K562 (cell line): Measurements from ENCODE around the gene CTBP2.

ENCODE experiments used
- CTCF ChIP-seq, 3 experiments: IDR thresholded peaks in 2 of 3; conservative IDR thresholded peaks in 1 of 3; 2 replicates each; pipeline ENCODE4 v1.5.1; 2011 to 2012; ENCODE audit warnings: low read length in 3 of 3, mild to moderate bottlenecking in 3 of 3, control low read depth in 2 of 3, improper control_type of control experiment in 1 of 3, inconsistent platforms in 1 of 3, low read depth in 1 of 3, mixed read lengths in 1 of 3, moderate library complexity in 1 of 3; ENCODE audit not compliant: insufficient read depth in 2 of 3
- HMG20A ChIP-seq: fragments of 450-650 bp; formaldehyde crosslinking; conservative IDR thresholded peaks from 2 replicates; pipeline ENCODE4 v1.4.0; 2020; ENCODE audit warnings: mild to moderate bottlenecking, mixed read lengths
- MEIS2 ChIP-seq: fragments of 450-650 bp; IDR thresholded peaks from 2 replicates; pipeline ENCODE4 v1.6.1; 2014; ENCODE audit warnings: mild to moderate bottlenecking; ENCODE audit not compliant: partially characterized antibody
- POLR2AphosphoS5 ChIP-seq: IDR thresholded peaks from 2 replicates; pipeline ENCODE4 v1.6.1; 2011; ENCODE audit warnings: mild to moderate bottlenecking, low read depth, low read length, moderate library complexity; ENCODE audit not compliant: control insufficient read depth, insufficient read depth
- TARDBP ChIP-seq: fragments of 450-650 bp; IDR thresholded peaks from 2 replicates; pipeline ENCODE4 v1.6.1; 2016
- ZBTB11 ChIP-seq, 3 experiments: fragments of 200-800 bp in 1 of 3; fragments of 250-450 bp in 1 of 3; fragments of 450-650 bp in 1 of 3; sonication (Bioruptor Pico) in 1 of 3; sonication (Bioruptor generic) in 1 of 3; formaldehyde crosslinking in 1 of 3; IDR thresholded peaks; 2 replicates each; pipeline versions ENCODE4 v1.6.1 to v1.8.0; 2016 to 2022; ENCODE audit warnings: mild to moderate bottlenecking in 2 of 3, missing genetic modification characterization in 2 of 3, missing compliant biosample characterization in 1 of 3, moderate library complexity in 1 of 3
- ZNF121 ChIP-seq: sonication (generic); formaldehyde crosslinking; conservative IDR thresholded peaks from 2 replicates; pipeline ENCODE4 v1.8.0; 2022; ENCODE audit warnings: missing genetic modification reagents
- ZNF263 ChIP-seq: sonication (generic); formaldehyde crosslinking; IDR thresholded peaks from 2 replicates; pipeline ENCODE4 v1.8.0; 2022; ENCODE audit warnings: mild to moderate bottlenecking, missing genetic modification reagents, borderline replicate concordance
- ZNF280A ChIP-seq: fragments of 450-650 bp; IDR thresholded peaks from 2 replicates; pipeline ENCODE4 v1.6.1; 2018; ENCODE audit warnings: mild to moderate bottlenecking, low read depth; ENCODE audit not compliant: partially characterized antibody
- ZNF785 ChIP-seq: fragments of 250-450 bp; sonication (Bioruptor Pico); IDR thresholded peaks from 2 replicates; pipeline ENCODE4 v1.4.0; 2020; ENCODE audit warnings: mild to moderate bottlenecking

- TF ChIP-seq ZNF263 (CRISPR knock-in tag): no peak
- no peak for TF ChIP-seq POLR2AphosphoS5
- TF ChIP-seq ZNF280A: no peak
- no peak for TF ChIP-seq TARDBP
- no peak for TF ChIP-seq HMG20A
- no peak for TF ChIP-seq ZBTB11 (CRISPR knock-in tag; IDR thresholded peaks at IDR 0.05)
- TF ChIP-seq CTCF (IDR thresholded peaks at IDR 0.05 in 2 of 3, conservative IDR thresholded peaks at IDR 0.05 in 1 of 3; ENCODE audit: insufficient read depth in 2 of 3, low read depth in 1 of 3, low read length in 3 of 3): no peak
- TF ChIP-seq ZNF121 (CRISPR knock-in tag): no peak
- no peak for TF ChIP-seq ZNF785 (CRISPR knock-in tag)
- TF ChIP-seq MEIS2: no peak
Measured at GRCh38 chr10:125169915-125170314, 9.6 kb upstream of the CTBP2 start.
